ENCODE measurements around the gene TECTA. TPM values are rescaled to one million over a fixed set of nuclear protein-coding genes. Genes with fewer than 3 reads are reported as not detected.

The TECTA gene
- polyA plus RNA-seq, 1 of the 3 experiments (the other 2 are of a cell fraction) = 0.58 TPM

DNA sequence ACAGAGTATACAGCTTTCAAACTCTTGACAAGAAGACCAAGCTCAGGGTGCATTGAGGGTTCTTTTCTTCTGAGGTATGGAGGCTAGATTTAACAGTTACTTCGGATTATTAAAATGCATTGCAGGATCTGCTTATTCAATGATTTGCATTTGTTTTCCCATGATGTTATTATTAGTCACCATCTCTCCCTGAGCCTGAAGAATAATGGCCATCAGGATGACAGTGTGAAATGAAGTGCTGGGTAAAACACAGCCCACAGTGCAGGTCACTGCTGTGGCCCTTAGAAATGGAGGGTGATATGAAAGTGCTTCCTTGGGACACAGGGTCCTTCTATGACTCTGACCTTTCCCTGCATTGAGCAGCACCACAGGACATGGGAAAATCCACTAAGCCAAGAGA is 40.0 kb downstream of the TECTA start:
- ChIA-PET CTCF (interaction anchor here (1.1 to 1.5 kb wide), 2 partner anchors 12 to 18 kb away, joined by 3 to 7 read pairs; no protein-coding TSS in a partner anchor), POLR2A (no interaction called here)
- TF ChIP-seq FOXJ3 (CRISPR knock-in tag; IDR thresholded peaks at IDR 0.05) (no peak), SIN3A (IDR thresholded peaks at IDR 0.05; ENCODE audit: borderline replicate concordance, low read depth, low read length) (no peak), CHD2 (IDR thresholded peaks at IDR 0.05; ENCODE audit: low read length, partially characterized antibody) (no peak), TEAD4 (IDR thresholded peaks at IDR 0.05; ENCODE audit: borderline replicate concordance, insufficient read depth) (no peak), NFIC (IDR thresholded peaks at IDR 0.05; ENCODE audit: borderline replicate concordance) (no peak), EP300 (IDR thresholded peaks at IDR 0.05; ENCODE audit: borderline replicate concordance in 1 of 2, low read depth in 1 of 2, low read length in 1 of 2) (no peak), RFX5 (IDR thresholded peaks at IDR 0.05; ENCODE audit: low read length) (no peak)
- TF ChIP-seq, protein P1, sequence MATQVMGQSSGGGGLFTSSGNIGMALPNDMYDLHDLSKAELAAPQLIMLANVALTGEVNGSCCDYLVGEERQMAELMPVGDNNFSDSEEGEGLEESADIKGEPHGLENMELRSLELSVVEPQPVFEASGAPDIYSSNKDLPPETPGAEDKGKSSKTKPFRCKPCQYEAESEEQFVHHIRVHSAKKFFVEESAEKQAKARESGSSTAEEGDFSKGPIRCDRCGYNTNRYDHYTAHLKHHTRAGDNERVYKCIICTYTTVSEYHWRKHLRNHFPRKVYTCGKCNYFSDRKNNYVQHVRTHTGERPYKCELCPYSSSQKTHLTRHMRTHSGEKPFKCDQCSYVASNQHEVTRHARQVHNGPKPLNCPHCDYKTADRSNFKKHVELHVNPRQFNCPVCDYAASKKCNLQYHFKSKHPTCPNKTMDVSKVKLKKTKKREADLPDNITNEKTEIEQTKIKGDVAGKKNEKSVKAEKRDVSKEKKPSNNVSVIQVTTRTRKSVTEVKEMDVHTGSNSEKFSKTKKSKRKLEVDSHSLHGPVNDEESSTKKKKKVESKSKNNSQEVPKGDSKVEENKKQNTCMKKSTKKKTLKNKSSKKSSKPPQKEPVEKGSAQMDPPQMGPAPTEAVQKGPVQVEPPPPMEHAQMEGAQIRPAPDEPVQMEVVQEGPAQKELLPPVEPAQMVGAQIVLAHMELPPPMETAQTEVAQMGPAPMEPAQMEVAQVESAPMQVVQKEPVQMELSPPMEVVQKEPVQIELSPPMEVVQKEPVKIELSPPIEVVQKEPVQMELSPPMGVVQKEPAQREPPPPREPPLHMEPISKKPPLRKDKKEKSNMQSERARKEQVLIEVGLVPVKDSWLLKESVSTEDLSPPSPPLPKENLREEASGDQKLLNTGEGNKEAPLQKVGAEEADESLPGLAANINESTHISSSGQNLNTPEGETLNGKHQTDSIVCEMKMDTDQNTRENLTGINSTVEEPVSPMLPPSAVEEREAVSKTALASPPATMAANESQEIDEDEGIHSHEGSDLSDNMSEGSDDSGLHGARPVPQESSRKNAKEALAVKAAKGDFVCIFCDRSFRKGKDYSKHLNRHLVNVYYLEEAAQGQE (IDR thresholded peaks at IDR 0.05; ENCODE audit: low read depth, low read length) = no peak
- TF ChIP-seq, protein P2, sequence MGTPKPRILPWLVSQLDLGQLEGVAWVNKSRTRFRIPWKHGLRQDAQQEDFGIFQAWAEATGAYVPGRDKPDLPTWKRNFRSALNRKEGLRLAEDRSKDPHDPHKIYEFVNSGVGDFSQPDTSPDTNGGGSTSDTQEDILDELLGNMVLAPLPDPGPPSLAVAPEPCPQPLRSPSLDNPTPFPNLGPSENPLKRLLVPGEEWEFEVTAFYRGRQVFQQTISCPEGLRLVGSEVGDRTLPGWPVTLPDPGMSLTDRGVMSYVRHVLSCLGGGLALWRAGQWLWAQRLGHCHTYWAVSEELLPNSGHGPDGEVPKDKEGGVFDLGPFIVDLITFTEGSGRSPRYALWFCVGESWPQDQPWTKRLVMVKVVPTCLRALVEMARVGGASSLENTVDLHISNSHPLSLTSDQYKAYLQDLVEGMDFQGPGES (IDR thresholded peaks at IDR 0.05; ENCODE audit: low read depth, low read length) = no peak
- TF ChIP-seq, protein P3, sequence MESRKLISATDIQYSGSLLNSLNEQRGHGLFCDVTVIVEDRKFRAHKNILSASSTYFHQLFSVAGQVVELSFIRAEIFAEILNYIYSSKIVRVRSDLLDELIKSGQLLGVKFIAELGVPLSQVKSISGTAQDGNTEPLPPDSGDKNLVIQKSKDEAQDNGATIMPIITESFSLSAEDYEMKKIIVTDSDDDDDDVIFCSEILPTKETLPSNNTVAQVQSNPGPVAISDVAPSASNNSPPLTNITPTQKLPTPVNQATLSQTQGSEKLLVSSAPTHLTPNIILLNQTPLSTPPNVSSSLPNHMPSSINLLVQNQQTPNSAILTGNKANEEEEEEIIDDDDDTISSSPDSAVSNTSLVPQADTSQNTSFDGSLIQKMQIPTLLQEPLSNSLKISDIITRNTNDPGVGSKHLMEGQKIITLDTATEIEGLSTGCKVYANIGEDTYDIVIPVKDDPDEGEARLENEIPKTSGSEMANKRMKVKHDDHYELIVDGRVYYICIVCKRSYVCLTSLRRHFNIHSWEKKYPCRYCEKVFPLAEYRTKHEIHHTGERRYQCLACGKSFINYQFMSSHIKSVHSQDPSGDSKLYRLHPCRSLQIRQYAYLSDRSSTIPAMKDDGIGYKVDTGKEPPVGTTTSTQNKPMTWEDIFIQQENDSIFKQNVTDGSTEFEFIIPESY (IDR thresholded peaks at IDR 0.05; ENCODE audit: borderline replicate concordance, low read depth) = no peak
- TF ChIP-seq, protein P4, sequence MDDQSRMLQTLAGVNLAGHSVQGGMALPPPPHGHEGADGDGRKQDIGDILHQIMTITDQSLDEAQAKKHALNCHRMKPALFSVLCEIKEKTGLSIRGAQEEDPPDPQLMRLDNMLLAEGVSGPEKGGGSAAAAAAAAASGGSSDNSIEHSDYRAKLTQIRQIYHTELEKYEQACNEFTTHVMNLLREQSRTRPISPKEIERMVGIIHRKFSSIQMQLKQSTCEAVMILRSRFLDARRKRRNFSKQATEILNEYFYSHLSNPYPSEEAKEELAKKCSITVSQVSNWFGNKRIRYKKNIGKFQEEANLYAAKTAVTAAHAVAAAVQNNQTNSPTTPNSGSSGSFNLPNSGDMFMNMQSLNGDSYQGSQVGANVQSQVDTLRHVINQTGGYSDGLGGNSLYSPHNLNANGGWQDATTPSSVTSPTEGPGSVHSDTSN (IDR thresholded peaks at IDR 0.05) = no peak
- TF ChIP-seq, protein P5, sequence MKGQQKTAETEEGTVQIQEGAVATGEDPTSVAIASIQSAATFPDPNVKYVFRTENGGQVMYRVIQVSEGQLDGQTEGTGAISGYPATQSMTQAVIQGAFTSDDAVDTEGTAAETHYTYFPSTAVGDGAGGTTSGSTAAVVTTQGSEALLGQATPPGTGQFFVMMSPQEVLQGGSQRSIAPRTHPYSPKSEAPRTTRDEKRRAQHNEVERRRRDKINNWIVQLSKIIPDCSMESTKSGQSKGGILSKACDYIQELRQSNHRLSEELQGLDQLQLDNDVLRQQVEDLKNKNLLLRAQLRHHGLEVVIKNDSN (IDR thresholded peaks at IDR 0.05; ENCODE audit: borderline replicate concordance, low read depth) = no peak
- H3K4me3 ChIP-seq (ENCODE audit: low read depth in 2 of 2, low read length in 1 of 2) = no peak overlapping the region
- H2AFZ ChIP-seq (ENCODE audit: low read depth) = no peak overlapping the region
- H3K27ac ChIP-seq (ENCODE audit: low read depth in 2 of 2, low read length in 1 of 2) = no peak overlapping the region
- no peaks in the 10 kb centered on the region for H3K36me3 ChIP-seq (replicated peaks in 1 of 2; ENCODE audit: control insufficient read depth in 1 of 2, insufficient read depth in 2 of 2, low read length in 1 of 2)
- no peaks in the 10 kb centered on the region for H3K27me3 ChIP-seq (ENCODE audit: insufficient read depth)
- H3K9ac ChIP-seq = no peak overlapping the region
- H4K20me1 ChIP-seq (ENCODE audit: insufficient read depth) = no peaks in the 10 kb centered on the region
- H3K4me1 ChIP-seq (ENCODE audit: control insufficient read depth in 1 of 2, insufficient read depth in 2 of 2, low read depth in 1 of 2, low read length in 1 of 2) = no peaks in the 10 kb centered on the region; a peak in 1 of 4 replicates
- H3F3A ChIP-seq (replicated peaks; ENCODE audit: insufficient read depth) = no peaks in the 10 kb centered on the region
- H3K9me3 ChIP-seq = no peaks in the 10 kb centered on the region
- no peaks in the 10 kb centered on the region for H3K9me2 ChIP-seq
- no peaks in the 10 kb centered on the region for H3K79me2 ChIP-seq (ENCODE audit: insufficient read depth)
- no peak overlapping the region for H3K4me2 ChIP-seq
- no peak for DNase-seq
- 32% methylated on average over 1 of the region's 1 CpG for WGBS (ENCODE audit: low lambda C conversion rate)
